GM23248 (cell line): ENCODE results near the gene WASF3. TPM values are rescaled to one million over a fixed set of nuclear protein-coding genes. Genes with fewer than 3 reads are reported as not detected.

ENCODE experiments used
- DNase-seq: peaks from one replicate; pipeline ENCODE4 v3.0.0-alpha.2; 2015
- H2AFZ ChIP-seq: fragments of 200-600 bp; sonication (generic); 2 replicates; pipeline ENCODE4 v1.6.1; 2016; ENCODE audit warnings: antibody characterized with exemption
- H3F3A ChIP-seq: fragments of 200-600 bp; sonication (generic); 2 replicates; pipeline ENCODE4 v1.6.1; 2016; ENCODE audit warnings: mild to moderate bottlenecking, antibody characterized with exemption, mixed run types; ENCODE audit not compliant: insufficient read depth
- H3K27ac ChIP-seq: fragments of 200-600 bp; sonication (generic); 2 replicates; pipeline ENCODE4 v1.5.1; 2016; ENCODE audit warnings: mild to moderate bottlenecking
- H3K27me3 ChIP-seq: fragments of 200-600 bp; sonication (generic); replicated peaks from 2 replicates; pipeline ENCODE4 v1.6.1; 2016; ENCODE audit warnings: mild to moderate bottlenecking; ENCODE audit not compliant: insufficient read depth
- H3K36me3 ChIP-seq: fragments of 200-600 bp; sonication (generic); 2 replicates; pipeline ENCODE4 v1.6.1; 2016; ENCODE audit warnings: low read depth, mild to moderate bottlenecking
- H3K4me1 ChIP-seq: fragments of 200-600 bp; sonication (generic); 2 replicates; pipeline ENCODE4 v1.6.1; 2016; ENCODE audit warnings: mild to moderate bottlenecking; ENCODE audit not compliant: insufficient read depth
- H3K4me2 ChIP-seq: fragments of 200-600 bp; sonication (generic); one replicate; pipeline ENCODE4 v1.6.1; 2016; ENCODE audit warnings: mild to moderate bottlenecking; ENCODE audit not compliant: unreplicated experiment
- H3K4me3 ChIP-seq: fragments of 200-600 bp; sonication (generic); 2 replicates; pipeline ENCODE4 v1.5.1; 2016; ENCODE audit warnings: mild to moderate bottlenecking
- H3K79me2 ChIP-seq: fragments of 200-600 bp; sonication (generic); 2 replicates; pipeline ENCODE4 v1.6.1; 2016; ENCODE audit warnings: mild to moderate bottlenecking; ENCODE audit not compliant: insufficient read depth
- H3K9ac ChIP-seq: fragments of 200-600 bp; sonication (generic); 2 replicates; pipeline ENCODE4 v1.6.1; 2016; ENCODE audit warnings: mild to moderate bottlenecking
- H3K9me2 ChIP-seq: fragments of 200-600 bp; sonication (generic); 2 replicates; pipeline ENCODE4 v1.6.1; 2016; ENCODE audit warnings: mixed run types, mild to moderate bottlenecking, moderate library complexity; ENCODE audit not compliant: insufficient read depth
- H3K9me3 ChIP-seq: fragments of 200-600 bp; sonication (generic); one replicate; pipeline ENCODE4 v1.6.1; 2017; ENCODE audit warnings: low read depth
- H4K20me1 ChIP-seq: fragments of 200-600 bp; sonication (generic); 2 replicates; pipeline ENCODE4 v1.6.0; 2016; ENCODE audit not compliant: insufficient read depth
- EZH2 ChIP-seq: fragments of 200-600 bp; sonication (generic); IDR thresholded peaks from 2 replicates; pipeline ENCODE4 v1.6.1; 2018; ENCODE audit warnings: antibody characterized with exemption, mild to moderate bottlenecking; ENCODE audit not compliant: insufficient read depth, poor library complexity, severe bottlenecking
- EZH2phosphoT487 ChIP-seq: fragments of 200-600 bp; sonication (generic); IDR thresholded peaks from 2 replicates; pipeline ENCODE4 v1.6.1; 2018; ENCODE audit warnings: antibody characterized with exemption, moderate library complexity, mild to moderate bottlenecking, low read depth; ENCODE audit not compliant: insufficient read depth
- WGBS, 2 experiments: methylation state at CpG; one replicate each; pipeline ENCODE4 v1.1.6; 2015 to 2017; ENCODE audit warnings: low lambda C conversion rate in 2 of 2, low coverage in 1 of 2; ENCODE audit errors: missing lambda C conversion rate in 2 of 2; 5-methylcytosine and 5-hydroxymethylcytosine counted together
- in situ Hi-C: fragments of 300-500 bp; cut with MboI; formaldehyde crosslinking; loops from 2 replicates; pipeline ENCODE4 v1.15.0; 2020
- polyA plus RNA-seq: library from polyadenylated mRNA; unstranded; fragments of >200 nt; fragmentation: Nextera tagmentation; extraction: Ambion mirVana; gene quantifications from 2 replicates; pipeline ENCODE4 v1.2.1, GENCODE V29; 2016
- total RNA-seq: library from RNA; depleted of rRNA; stranded (reverse); fragments of >200 nt; shearing (Covaris generic); gene quantifications from 2 replicates; pipeline ENCODE4 v1.2.3, GENCODE V29; 2014

The WASF3 gene
- total and polyA plus RNA-seq, 2 experiments from 2014 or later, result 14.7 to 19.9 TPM

- Histone ChIP-seq H3K36me3 (no peaks in the 10 kb centered on the region), H3K9ac (peak overlapping the region; percentile 23), H3F3A (peaks cover 24% of the 10 kb centered on the region), H3K4me3 (peak overlapping the region; percentile 36), H3K4me2 (peak overlapping the region; percentile 60), H3K4me1 (peaks cover 24% of the 10 kb centered on the region), H3K9me2 (no peaks in the 10 kb centered on the region), H3K27me3 (no peaks in the 10 kb centered on the region), H3K79me2 (peaks cover 88% of the 10 kb centered on the region), H4K20me1 (peaks cover 17% of the 10 kb centered on the region; the same call in 1 of the 2 replicates), H3K27ac (peak overlapping the region; percentile 66), H2AFZ (no peak overlapping the region), H3K9me3 (no peaks in the 10 kb centered on the region)
- TF ChIP-seq EZH2 (no peak), EZH2phosphoT487 (no peak)
- DNase-seq, result peak; percentile 81
- 32% methylated on average over 8 of the region's 8 CpGs for WGBS, 2 experiments
- in situ Hi-C loops, result no loop called here
These were observed 4.4 kb downstream of the WASF3 start for GRCh38 chr13:26561651-26562511.

GRCh38 chr13:26562512-26562890, 5.0 kb downstream of the WASF3 start:
- Histone ChIP-seq H3K9me2 (no peaks in the 10 kb centered on the region), H3K4me3 (0 out of 2 replicates have a peak overlapping the region, but pooled peaks have one; percentile 36), H4K20me1 (peaks cover 19% of the 10 kb centered on the region; the same call in 1 of the 2 replicates), H3K9me3 (no peaks in the 10 kb centered on the region), H3K79me2 (peaks cover 94% of the 10 kb centered on the region), H3K27ac (peak overlapping the region; percentile 66), H3K27me3 (no peaks in the 10 kb centered on the region), H3F3A (peaks cover 24% of the 10 kb centered on the region), H2AFZ (no peak overlapping the region), H3K4me1 (peaks cover 24% of the 10 kb centered on the region), H3K4me2 (peak overlapping the region; percentile 60), H3K9ac (0 out of 2 replicates have a peak overlapping the region, but pooled peaks have one; percentile 23), H3K36me3 (no peaks in the 10 kb centered on the region)
- TF ChIP-seq EZH2phosphoT487 (no peak), EZH2 (no peak)
- 59 to 60% methylated on average over 1 to 2 of the region's 2 CpGs for WGBS, 2 experiments
- in situ Hi-C loops, result no loop called here
- DNase-seq, result peak; percentile 47

- no peak for DNase-seq
- Histone ChIP-seq H3K4me3 (no peak overlapping the region), H3K27ac (no peak overlapping the region), H3K9ac (no peak overlapping the region), H3K36me3 (no peaks in the 10 kb centered on the region), H3K79me2 (peaks cover 98% of the 10 kb centered on the region), H3F3A (peaks cover 24% of the 10 kb centered on the region), H3K4me1 (peaks cover 24% of the 10 kb centered on the region), H4K20me1 (peaks cover 19% of the 10 kb centered on the region; the same call in 1 of the 2 replicates), H3K4me2 (no peak overlapping the region), H3K9me3 (no peaks in the 10 kb centered on the region), H3K9me2 (no peaks in the 10 kb centered on the region), H3K27me3 (no peaks in the 10 kb centered on the region), H2AFZ (no peak overlapping the region)
- in situ Hi-C loops, result no loop called here
- TF ChIP-seq EZH2, result no peak
These were observed 6.2 kb downstream of the WASF3 start for GRCh38 chr13:26563713-26564112.

- Histone ChIP-seq H3K4me3 (no peak overlapping the region), H3K27me3 (no peaks in the 10 kb centered on the region)
- no peak for TF ChIP-seq EZH2
These were observed 10.8 kb downstream of the WASF3 start for GRCh38 chr13:26568132-26568815.

More at GRCh38 chr13:26568132-26568815, 10.8 kb downstream of the WASF3 start:
- Histone ChIP-seq H3F3A (peaks cover 5% of the 10 kb centered on the region; the same call in 1 of the 2 replicates), H4K20me1 (peaks cover 30% of the 10 kb centered on the region; the same call in 1 of the 2 replicates), H3K9me2 (no peaks in the 10 kb centered on the region), H3K4me1 (no peaks in the 10 kb centered on the region), H3K9ac (no peak overlapping the region), H2AFZ (no peak overlapping the region), H3K27ac (no peak overlapping the region), H3K9me3 (peaks cover 2% of the 10 kb centered on the region), H3K4me2 (no peak overlapping the region), H3K36me3 (no peaks in the 10 kb centered on the region), H3K79me2 (peaks cover 100% of the 10 kb centered on the region)
- 98 to 100% methylated on average over 2 of the region's 2 CpGs for WGBS, 2 experiments
- in situ Hi-C loops, result no loop called here
- no peak for DNase-seq
